GM12891 (cell line): ENCODE measurements around the gene MAD1L1.

Experiments
- POLR2A ChIP-seq: IDR thresholded peaks from 2 replicates; pipeline ENCODE4 v1.6.1; 2011; ENCODE audit warnings: low read depth, low read length, control low read depth
- POLR2AphosphoS5 ChIP-seq: IDR thresholded peaks from 2 replicates; pipeline ENCODE4 v1.6.1; 2011; ENCODE audit warnings: low read depth, low read length, control low read depth
- SPI1 ChIP-seq: IDR thresholded peaks from 2 replicates; pipeline ENCODE4 v1.6.1; 2011; ENCODE audit warnings: low read depth, low read length, control low read depth
- TAF1 ChIP-seq: IDR thresholded peaks from 2 replicates; pipeline ENCODE4 v1.6.1; 2011; ENCODE audit warnings: low read depth, low read length, control low read depth

DNA sequence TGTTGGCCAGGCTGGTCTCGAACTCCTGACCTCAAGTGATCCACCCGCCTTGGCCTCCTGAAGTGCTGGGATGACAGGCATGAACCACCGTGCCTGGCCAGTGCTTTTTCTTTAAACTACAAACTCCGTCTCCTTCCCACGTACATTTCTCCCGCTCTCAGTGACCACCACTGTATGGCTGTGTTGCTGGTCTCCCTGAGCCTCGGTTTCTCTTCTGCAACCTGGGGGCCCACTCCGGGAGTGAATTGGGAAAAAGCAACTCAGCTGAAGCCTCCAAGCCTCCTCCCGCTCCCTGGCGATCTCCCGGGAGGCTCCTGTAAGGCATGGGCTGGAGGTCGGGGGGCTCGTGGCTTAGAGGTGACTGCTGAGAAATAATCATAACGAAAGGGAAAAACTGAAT lies 426.4 kb downstream of the MAD1L1 start:
- TF ChIP-seq POLR2A (no peak), POLR2AphosphoS5 (no peak), TAF1 (no peak), SPI1 (no peak)
